GM21526 (cell line): ENCODE results near the gene NSFL1C.

Experiments used
- ATAC-seq: cut with Tn5 transposase; IDR thresholded peaks from one replicate; pipeline ENCODE4 v1.9.1; 2021; ENCODE audit warnings: moderate library complexity; ENCODE audit not compliant: unreplicated experiment, low FRiP score

Gene NSFL1C

DNA sequence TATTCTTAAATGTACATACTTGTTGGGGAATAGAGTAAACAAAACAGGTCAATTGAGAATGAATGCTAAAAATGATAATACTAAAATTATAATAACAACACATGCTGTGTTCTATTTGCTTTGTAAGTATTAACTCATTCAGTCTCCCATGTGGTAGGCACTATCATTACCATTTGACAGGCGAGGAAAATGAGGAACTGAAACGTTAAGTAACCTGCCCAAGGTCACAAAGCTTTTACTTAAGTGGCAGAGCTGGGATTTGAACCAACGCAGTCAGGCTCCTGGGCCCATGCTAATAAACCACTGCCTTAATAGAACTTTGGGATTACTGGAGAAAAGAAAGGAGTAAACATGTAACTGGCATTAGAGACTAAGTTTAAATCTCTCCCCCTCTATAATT, 3.8 kb downstream of the NSFL1C start:
- no peak for ATAC-seq

GRCh38 chr20:1462001-1462400, 4.6 kb downstream of the NSFL1C start:
- no peak for ATAC-seq

GRCh38 chr20:1460275-1460674, 6.4 kb downstream of the NSFL1C start:
- ATAC-seq: no peak

GRCh38 chr20:1457992-1458391, 8.7 kb downstream of the NSFL1C start:
- ATAC-seq: no peak

DNA sequence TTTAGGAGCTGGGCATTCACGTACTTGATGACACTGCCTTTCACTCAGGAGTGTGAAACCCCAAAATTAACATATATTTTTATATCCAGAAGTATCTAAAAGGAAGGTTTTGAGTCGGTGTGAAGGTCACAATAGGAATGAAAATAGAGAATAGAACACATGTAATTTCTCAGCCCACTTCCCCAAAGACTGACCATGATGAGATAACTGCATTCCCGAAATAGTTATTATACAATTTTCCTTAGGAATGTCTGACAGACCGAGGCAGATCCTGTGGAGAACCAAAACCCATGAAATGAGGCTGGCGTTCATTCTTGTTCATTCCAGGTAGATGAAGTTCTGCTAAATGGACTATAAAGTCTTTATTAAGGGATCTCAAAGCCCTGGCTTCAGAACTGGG, 10.3 kb downstream of the NSFL1C start:
- no peak for ATAC-seq

DNA sequence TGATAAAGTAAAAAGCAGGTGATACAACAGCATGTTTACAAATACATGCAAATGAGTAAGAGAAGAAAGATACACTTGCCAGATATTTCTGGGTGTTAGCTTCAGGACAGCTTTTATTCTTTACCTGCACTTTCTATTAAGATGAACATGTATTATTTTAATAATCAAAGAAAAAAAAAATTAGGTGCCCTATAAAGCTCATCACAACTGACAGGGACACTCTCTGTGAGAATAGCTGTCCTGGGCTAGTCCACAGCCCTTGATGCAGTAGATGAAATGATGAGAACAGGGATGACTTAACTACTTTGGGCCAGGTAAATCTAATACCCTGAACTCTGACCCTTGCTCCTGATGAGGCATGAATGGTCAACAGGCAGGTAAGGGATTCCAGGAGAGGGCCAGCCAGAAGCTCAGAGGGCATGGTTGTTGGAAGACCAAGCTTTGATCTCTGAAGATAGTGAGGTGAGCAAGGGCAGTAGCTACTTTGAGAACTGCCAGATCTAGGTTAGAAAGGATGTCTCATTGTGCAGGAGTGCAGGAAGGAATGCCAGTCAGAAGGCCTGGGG, 15.6 kb downstream of the NSFL1C start:
- no peak for ATAC-seq

DNA sequence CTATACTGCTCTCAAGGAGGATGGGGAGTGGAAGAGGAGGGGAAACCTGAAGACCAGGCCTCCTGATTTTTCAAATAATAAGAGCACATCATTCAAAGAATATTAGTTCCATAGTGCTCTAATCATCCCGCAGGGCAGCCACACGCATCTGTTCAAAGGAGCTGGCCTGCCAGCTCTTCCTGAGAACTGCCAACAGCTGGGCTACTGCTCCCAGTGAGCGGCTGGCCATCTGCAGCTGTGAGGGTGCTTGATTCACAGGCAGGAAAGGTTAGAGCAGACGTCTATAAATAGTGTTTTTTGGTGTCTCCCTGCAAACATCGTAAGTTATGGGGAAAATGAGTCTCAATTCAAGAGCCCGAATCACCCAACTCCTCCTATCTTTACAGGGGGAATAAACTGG, 17.3 kb downstream of the NSFL1C start:
- ATAC-seq: no peak

GRCh38 chr20:1448081-1448620, 18.5 kb downstream of the NSFL1C start:
- no peak for ATAC-seq

DNA sequence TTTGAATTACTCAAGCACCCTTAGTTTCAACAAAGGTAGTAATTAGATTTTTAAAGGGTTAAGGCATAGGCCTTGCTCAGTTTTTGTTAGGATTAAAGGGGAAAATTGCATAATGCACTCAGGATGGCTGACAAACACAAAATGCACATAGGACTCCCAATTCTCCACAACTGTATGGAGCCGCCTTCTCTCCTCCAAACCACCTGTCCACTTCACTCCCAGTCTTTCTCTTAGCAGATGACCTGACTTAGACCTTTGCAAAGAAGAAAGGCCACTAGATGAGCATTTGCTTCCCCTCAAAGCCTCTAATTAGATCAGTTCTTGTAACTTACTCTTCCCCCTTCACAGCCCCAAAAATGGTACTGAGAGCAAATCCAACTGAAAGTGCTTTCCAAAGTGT, 20.1 kb downstream of the NSFL1C start:
- ATAC-seq: no peak

GRCh38 chr20:1443085-1443484, 23.6 kb downstream of the NSFL1C start:
- no peak for ATAC-seq

- no peak for ATAC-seq
Observed at GRCh38 chr20:1442304-1442703, 24.3 kb downstream of the NSFL1C start.

GRCh38 chr20:1441133-1441532, 25.5 kb downstream of the NSFL1C start:
- ATAC-seq: no peak

GRCh38 chr20:1440024-1440423, 26.6 kb downstream of the NSFL1C start:
- no peak for ATAC-seq

DNA sequence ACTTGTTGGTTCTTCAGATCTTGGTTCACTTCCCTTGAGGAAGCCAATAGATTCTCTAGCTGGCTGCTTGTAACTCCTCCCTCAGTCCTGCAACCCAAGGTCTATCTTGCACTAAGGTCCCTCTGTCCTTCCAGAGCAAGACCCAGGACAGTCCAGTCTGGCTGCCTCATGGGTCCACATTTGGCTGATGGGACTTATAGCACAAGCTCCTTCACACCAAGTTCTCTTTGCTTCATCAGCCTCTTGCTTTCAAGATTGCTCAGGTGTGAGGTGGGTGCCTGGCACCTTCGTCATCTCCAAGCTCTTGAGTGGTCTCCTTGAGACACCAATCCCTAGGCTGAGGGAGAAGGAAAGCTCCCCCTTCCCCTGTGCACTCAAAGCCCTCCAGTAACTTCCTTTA, 28.3 kb downstream of the NSFL1C start:
- no peak for ATAC-seq

DNA sequence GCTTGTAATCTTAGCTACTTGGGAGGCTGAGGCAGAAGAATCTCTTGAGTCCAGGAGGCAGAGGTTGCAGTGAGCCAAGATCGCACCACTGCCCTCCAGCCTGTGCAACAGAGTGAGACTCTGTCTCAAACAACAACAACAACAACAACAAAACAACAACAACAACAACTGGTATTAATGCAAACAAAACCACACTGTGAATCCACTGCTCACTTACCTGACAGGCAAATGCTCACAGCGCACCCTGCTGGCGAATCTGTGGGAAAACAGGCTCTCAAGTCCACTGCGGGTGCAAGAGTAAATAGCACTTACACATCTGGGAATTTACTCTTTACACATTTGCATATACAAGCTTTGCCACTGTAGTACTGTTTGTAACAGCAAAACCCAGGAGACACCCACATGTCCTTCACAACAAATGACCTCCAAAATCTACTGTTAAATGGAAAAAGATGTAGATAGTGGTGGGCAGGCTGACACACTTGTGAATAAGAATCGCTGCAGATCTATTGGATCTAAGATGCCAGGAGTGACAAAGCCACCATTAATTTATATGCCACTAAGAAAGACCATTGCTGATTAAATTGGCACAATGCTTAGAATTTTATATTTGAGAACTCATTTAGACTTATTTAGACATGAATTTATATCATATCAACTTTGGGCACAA, 29.3 kb downstream of the NSFL1C start:
- ATAC-seq: no peak

DNA sequence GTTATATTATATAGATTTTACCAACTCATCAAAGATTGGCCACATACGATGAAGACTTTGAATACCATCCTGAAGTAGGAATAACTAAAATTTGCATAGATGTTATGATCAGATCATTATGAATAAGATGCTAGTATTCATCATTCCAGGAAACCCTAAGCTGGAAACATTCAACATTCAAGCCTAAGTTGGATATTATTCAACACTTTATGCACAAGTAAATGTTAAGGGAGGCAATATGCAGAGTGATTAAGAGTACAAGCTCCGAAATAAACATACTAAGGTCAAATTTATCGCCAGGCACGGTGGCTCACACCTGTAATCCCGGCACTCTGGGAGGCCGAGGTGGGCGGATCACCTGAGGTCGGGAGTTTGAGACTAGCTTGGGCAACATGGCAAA, 30.4 kb downstream of the NSFL1C start:
- no peak for ATAC-seq

DNA sequence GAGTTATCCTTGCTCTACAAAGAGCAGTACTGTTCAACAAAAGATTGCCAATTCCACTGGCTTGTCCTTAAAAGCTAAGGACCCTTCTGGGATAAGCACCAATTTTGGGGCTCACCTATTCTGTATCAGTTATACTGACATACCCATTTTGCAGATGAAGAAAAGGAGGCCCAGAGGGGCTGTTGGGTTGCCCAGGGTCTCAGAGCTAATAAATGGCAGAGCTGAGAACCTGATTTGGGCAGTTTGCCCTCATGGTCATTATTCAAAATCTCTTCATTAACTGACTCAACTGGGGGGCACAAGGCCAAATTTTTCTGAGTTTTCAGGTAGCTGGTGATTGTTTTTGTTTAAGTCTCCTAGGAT, 31.3 kb downstream of the NSFL1C start:
- ATAC-seq: no peak

GRCh38 chr20:1434571-1435336, 31.9 kb downstream of the NSFL1C start:
- ATAC-seq: peak; percentile 88

- ATAC-seq: no peak
Observed at GRCh38 chr20:1431158-1431557, 35.5 kb downstream of the NSFL1C start.

- no peak for ATAC-seq
Observed at GRCh38 chr20:1430004-1430451, 36.6 kb downstream of the NSFL1C start.

GRCh38 chr20:1429143-1429728, 37.4 kb downstream of the NSFL1C start:
- no peak for ATAC-seq
